ENCODE results near the gene PGGT1B. TPM values are rescaled to one million over a fixed set of nuclear protein-coding genes. Genes with fewer than 3 reads are reported as not detected.

The PGGT1B gene
- total RNA-seq, 1 donor from 2014 or later: 4.0 TPM

- intact Hi-C loops (cut with DNase I): no loop called here
Measured at GRCh38 chr5:115289104-115289503, 26.4 kb upstream of the PGGT1B start.

GRCh38 chr5:115284021-115284420 is 21.3 kb upstream of the PGGT1B start:
- intact Hi-C loops (cut with DNase I): no loop called here
- Histone ChIP-seq H3K9me3 (no peaks in the 10 kb centered on the region), H3K27me3 (no peaks in the 10 kb centered on the region), H3K4me1 (no peaks in the 10 kb centered on the region), H3K4me3 (no peak overlapping the region), H3K27ac (no peak overlapping the region), H3K36me3 (no peaks in the 10 kb centered on the region)
- no peak for TF ChIP-seq CTCF (IDR thresholded peaks at IDR 0.05)
- DNase-seq (ENCODE audit: low spot score in 2 of 2): no peak

More at GRCh38 chr5:115289104-115289503, 26.4 kb upstream of the PGGT1B start:
- H3K9me3 ChIP-seq: peaks cover 4 to 8% of the 10 kb centered on the region in 2 donors
- H3K4me3 ChIP-seq: no peak overlapping the region
- no peaks in the 10 kb centered on the region for H3K27me3 ChIP-seq
- H3K36me3 ChIP-seq: no peaks in the 10 kb centered on the region
- no peaks in the 10 kb centered on the region for H3K4me1 ChIP-seq
- TF ChIP-seq CTCF (IDR thresholded peaks at IDR 0.05): no peak
- DNase-seq (ENCODE audit: low spot score in 2 of 2): no peak
- no peak overlapping the region for H3K27ac ChIP-seq

- DNase-seq (ENCODE audit: low spot score in 2 of 2): no peak
- H3K9me3 ChIP-seq: no peaks in the 10 kb centered on the region
- H3K36me3 ChIP-seq: no peaks in the 10 kb centered on the region
- H3K27me3 ChIP-seq: no peaks in the 10 kb centered on the region
- no peak for TF ChIP-seq CTCF (IDR thresholded peaks at IDR 0.05)
- H3K4me1 ChIP-seq: no peaks in the 10 kb centered on the region
- no peak overlapping the region for H3K4me3 ChIP-seq
- no peak overlapping the region for H3K27ac ChIP-seq
- intact Hi-C loops (cut with DNase I): no loop called here
Measured at GRCh38 chr5:115282131-115282530, 19.5 kb upstream of the PGGT1B start.

- no peaks in the 10 kb centered on the region for H3K27me3 ChIP-seq
- no peaks in the 10 kb centered on the region for H3K4me1 ChIP-seq
- DNase-seq (ENCODE audit: low spot score in 2 of 2): no peak
- H3K27ac ChIP-seq: no peak overlapping the region
- no peaks in the 10 kb centered on the region for H3K9me3 ChIP-seq
- no peak for TF ChIP-seq CTCF (IDR thresholded peaks at IDR 0.05)
- peaks cover 15 to 18% of the 10 kb centered on the region in 2 donors for H3K36me3 ChIP-seq
- H3K4me3 ChIP-seq: no peak overlapping the region
- intact Hi-C loops (cut with DNase I): no loop called here
Measured at GRCh38 chr5:115274584-115274983, 11.9 kb upstream of the PGGT1B start.

- Histone ChIP-seq H3K4me1 (no peaks in the 10 kb centered on the region), H3K27ac (no peak overlapping the region), H3K9me3 (no peaks in the 10 kb centered on the region), H3K27me3 (no peaks in the 10 kb centered on the region), H3K36me3 (peaks cover 15 to 18% of the 10 kb centered on the region in 2 donors), H3K4me3 (no peak overlapping the region)
- no peak for TF ChIP-seq CTCF (IDR thresholded peaks at IDR 0.05)
- intact Hi-C loops (cut with DNase I): no loop called here
- DNase-seq (ENCODE audit: low spot score in 2 of 2): no peak
Measured at GRCh38 chr5:115272297-115272958, 9.8 kb upstream of the PGGT1B start.

All from ascending aorta (tissue), 2 donors.